NCI-H774 (cell line): ENCODE data around the gene KCNMA1.

Source experiments
- DNase-seq: peaks from one replicate; lab custom pipeline; 2025; lab: John Stamatoyannopoulos, UW

KCNMA1 gene

GRCh38 chr10:77328272-77328816, 309.3 kb downstream of the KCNMA1 start:
- no peak for DNase-seq

GRCh38 chr10:77325233-77325537, 312.4 kb downstream of the KCNMA1 start:
- DNase-seq = peak; percentile 54

GRCh38 chr10:77321838-77322237, 315.8 kb downstream of the KCNMA1 start:
- no peak for DNase-seq

GRCh38 chr10:77320971-77321471, 316.6 kb downstream of the KCNMA1 start:
- no peak for DNase-seq

GRCh38 chr10:77319557-77319956, 318.1 kb downstream of the KCNMA1 start:
- no peak for DNase-seq

- no peak for DNase-seq
Observed at GRCh38 chr10:77318739-77319138, 318.9 kb downstream of the KCNMA1 start.

- DNase-seq = no peak
Observed at GRCh38 chr10:77317221-77317620, 320.4 kb downstream of the KCNMA1 start.

GRCh38 chr10:77315496-77316129, 322.0 kb downstream of the KCNMA1 start:
- DNase-seq = no peak

GRCh38 chr10:77313066-77313750, 324.4 kb downstream of the KCNMA1 start:
- no peak for DNase-seq

GRCh38 chr10:77311186-77311585, 326.4 kb downstream of the KCNMA1 start:
- no peak for DNase-seq

GRCh38 chr10:77310288-77310840, 327.2 kb downstream of the KCNMA1 start:
- no peak for DNase-seq

GRCh38 chr10:77309509-77309908, 328.1 kb downstream of the KCNMA1 start:
- no peak for DNase-seq

- no peak for DNase-seq
Observed at GRCh38 chr10:77309092-77309491, 328.5 kb downstream of the KCNMA1 start.

- DNase-seq = no peak
Observed at GRCh38 chr10:77308084-77308732, 329.4 kb downstream of the KCNMA1 start.

- DNase-seq = no peak
Observed at GRCh38 chr10:77306666-77307065, 330.9 kb downstream of the KCNMA1 start.

- no peak for DNase-seq
Observed at GRCh38 chr10:77305650-77306632, 331.7 kb downstream of the KCNMA1 start.

- no peak for DNase-seq
Observed at GRCh38 chr10:77304192-77304591, 333.4 kb downstream of the KCNMA1 start.

- DNase-seq = no peak
Observed at GRCh38 chr10:77301305-77301730, 336.3 kb downstream of the KCNMA1 start.

GRCh38 chr10:77300682-77301302, 336.8 kb downstream of the KCNMA1 start:
- DNase-seq = no peak

GRCh38 chr10:77299320-77299719, 338.3 kb downstream of the KCNMA1 start:
- no peak for DNase-seq

- DNase-seq = no peak
Observed at GRCh38 chr10:77297393-77297739, 340.2 kb downstream of the KCNMA1 start.
